GM13976 (cell line): Measurements from ENCODE around the gene ADSS2.

Experiments
- DNase-seq: peaks from one replicate; pipeline ENCODE4 v3.0.0; 2012; ENCODE audit warnings: low spot score
- in situ Hi-C: fragments of 300-500 bp; cut with MboI; formaldehyde crosslinking; loops from one replicate; pipeline ENCODE4 v1.12.0; 2022; ENCODE audit warnings: low sequenced_read_pairs, mixed read lengths, inconsistent platforms; ENCODE audit not compliant: unreplicated experiment
- TF ChIP-seq, protein P1 (sequence below): IDR thresholded peaks from 2 replicates; pipeline ENCODE4 v1.5.1; 2012; ENCODE audit warnings: borderline replicate concordance, mild to moderate bottlenecking; ENCODE audit not compliant: insufficient read depth; ENCODE audit errors: extremely low read depth, missing control alignments, control extremely low read depth

Gene ADSS2

DNA sequence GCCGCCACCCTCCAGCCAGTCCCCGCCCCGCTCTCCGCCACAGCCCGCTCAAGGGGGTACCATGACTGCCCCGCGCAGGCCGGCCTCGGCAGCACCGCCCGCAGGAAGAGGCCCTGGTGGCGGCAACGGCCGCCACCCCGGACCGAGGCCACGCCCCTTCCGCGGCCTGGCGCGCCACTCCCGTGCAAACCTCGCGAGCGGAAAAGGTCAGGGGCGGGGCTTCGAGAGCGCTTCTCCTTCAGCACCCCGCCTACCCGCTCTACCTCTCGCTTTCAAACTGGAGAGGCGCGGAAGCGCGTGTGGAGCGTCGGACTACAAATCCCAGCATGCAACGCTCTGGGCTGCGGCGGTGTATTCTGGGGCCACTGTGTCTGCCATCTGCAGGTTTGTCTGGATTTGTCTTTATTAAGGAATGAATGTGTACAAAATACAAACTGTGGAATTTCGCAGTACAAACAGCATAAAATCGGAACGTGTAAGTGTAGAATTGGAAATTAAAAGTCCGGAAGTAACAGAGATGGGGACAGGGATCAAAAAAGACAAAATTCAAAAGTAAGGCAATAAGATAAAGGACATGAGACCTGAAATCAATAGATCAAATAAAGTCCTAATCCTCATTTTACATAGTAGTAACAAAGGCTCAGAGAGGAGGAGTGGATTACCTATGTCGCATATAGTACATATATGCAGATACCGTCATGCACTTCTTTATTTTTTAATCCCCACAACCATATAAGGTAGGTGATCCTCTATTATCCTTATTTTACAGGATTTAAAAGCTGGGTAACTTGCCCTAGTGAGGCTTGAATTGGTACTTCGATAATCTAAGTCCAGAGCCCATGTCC is 464 bp upstream of the ADSS2 start:
- peak; percentile 98 for DNase-seq
- in situ Hi-C loops: no loop called here
- TF ChIP-seq, protein P1, sequence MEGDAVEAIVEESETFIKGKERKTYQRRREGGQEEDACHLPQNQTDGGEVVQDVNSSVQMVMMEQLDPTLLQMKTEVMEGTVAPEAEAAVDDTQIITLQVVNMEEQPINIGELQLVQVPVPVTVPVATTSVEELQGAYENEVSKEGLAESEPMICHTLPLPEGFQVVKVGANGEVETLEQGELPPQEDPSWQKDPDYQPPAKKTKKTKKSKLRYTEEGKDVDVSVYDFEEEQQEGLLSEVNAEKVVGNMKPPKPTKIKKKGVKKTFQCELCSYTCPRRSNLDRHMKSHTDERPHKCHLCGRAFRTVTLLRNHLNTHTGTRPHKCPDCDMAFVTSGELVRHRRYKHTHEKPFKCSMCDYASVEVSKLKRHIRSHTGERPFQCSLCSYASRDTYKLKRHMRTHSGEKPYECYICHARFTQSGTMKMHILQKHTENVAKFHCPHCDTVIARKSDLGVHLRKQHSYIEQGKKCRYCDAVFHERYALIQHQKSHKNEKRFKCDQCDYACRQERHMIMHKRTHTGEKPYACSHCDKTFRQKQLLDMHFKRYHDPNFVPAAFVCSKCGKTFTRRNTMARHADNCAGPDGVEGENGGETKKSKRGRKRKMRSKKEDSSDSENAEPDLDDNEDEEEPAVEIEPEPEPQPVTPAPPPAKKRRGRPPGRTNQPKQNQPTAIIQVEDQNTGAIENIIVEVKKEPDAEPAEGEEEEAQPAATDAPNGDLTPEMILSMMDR: peak; percentile 58

DNA sequence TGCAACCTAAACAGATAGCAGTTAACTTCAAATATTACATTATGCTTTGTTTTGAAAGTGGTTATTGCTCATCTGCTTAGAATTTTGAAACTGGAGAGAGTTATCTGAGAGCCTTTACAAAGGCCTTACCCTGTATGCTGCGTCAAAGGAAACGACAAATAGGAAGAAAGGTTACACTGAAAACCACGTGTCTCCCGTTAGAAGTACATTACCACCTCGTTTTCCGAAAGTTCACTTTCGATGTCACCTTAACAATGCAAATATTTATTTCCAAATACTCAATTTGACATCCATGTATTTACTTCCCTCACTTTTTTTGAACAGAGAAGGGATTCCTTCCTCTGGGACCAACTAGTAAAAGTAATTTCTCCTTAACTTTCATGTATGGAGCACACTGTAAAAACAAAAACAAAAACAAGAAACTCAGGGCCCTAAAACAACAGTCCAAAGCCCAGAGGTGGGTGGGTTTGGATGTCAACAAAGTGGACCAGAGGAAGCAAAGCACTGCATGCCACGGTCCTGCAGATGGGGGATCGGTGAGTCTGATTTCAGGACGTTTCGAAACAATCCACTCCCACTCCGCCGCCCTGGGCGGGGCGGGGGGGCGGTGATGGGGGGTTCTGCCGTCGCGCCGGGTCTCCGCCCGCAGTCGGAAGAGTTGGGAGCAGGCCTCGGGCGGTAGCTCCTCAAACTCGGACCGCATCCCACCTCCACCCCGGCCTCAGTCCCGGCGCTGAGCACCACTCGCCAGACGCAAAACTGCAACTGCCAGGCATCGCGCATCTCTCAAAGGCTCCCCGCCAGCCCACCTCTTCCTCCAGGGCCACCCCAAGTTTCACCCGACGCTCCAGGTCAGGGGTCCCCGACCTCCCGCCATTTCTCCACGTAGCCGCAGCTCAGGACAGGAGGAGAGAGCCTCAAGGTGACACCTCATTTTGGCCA is 841 bp downstream of the ADSS2 start:
- DNase-seq: peak; percentile 48
- in situ Hi-C loops: no loop called here
- TF ChIP-seq, protein P1: no peak

DNA sequence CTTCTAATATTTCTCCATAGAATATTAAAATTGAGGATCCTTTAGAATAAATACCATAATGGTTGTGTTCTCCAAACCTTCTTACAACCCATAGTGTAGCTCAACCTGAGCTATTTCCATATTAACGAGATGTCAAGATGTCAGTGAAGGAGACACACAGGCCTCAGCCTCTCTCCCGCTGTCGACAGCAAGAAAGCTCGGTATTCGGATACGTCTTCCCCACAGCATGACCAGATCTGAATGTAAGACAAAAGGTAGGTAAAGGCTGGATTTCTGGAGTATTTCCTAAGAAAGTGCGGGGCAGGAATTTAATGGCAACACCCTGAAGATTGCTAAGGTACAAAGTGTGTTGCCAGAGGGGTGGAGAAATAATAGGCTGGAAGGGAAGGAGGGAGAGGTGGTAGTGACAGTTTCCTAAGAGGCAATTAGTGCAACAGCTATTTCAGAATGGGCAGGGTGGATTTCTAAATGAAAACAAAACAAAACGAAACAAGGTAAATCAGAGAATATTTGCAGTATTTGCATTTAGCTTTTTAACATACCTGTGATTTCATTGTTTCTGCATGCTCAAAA is 1.7 kb downstream of the ADSS2 start:
- no peak for DNase-seq
- TF ChIP-seq, protein P1: no peak
- in situ Hi-C loops: no loop called here

DNA sequence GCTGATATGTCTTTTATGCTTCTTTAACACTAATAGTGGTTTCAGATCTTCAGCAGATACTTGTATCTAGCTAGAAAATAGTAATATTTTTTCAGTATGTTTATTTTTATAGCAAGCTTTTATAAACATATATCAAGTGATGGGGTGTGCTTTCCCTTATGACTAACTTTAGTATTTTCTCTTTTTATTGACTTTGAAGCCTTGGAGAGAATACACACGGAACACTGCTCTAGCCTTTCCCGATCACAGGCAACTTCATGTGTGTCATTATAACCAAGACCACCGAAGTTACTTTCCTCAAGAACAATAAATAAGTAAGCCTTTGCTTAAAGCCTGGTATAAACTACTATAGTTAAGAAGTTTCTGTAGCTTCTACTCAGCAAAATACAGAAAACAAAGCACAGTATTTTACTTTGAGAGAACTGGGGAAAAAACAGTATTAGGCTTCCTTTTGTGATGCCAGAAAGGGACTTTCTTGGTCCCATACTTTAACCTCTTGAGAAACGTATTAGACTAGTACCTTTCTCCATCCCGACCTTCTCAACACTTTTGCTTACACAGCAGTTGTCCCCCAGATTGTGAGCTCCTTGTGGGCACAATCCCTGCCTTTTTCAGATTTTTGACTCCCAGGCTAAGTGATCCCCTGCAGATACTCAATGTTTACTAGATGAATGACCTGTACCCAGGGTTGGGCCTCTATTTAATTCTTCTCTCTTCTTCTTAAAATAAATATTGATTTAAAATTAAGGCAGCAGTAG is 3.3 kb downstream of the ADSS2 start:
- TF ChIP-seq, protein P1: no peak
- in situ Hi-C loops: no loop called here
- DNase-seq: no peak

DNA sequence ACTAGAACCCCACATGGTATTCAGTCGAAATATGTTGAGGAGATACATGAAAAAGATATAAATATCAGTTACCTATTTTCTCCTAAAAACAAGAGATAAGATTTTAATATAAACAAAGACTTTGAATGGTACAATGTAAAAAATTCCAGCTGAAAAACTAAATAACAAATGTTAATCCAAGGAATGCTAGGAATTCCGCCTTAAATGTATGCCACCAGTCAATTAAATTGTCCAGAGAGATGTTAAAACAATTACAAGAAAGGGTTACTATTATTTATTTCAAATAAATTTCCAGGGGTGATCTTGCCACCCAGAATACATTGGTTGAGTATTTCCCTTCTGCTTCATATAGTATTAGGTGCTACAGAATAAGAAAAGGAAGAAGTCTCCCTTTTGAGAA is 4.2 kb downstream of the ADSS2 start:
- in situ Hi-C loops: no loop called here
- DNase-seq: no peak
- TF ChIP-seq, protein P1: no peak

DNA sequence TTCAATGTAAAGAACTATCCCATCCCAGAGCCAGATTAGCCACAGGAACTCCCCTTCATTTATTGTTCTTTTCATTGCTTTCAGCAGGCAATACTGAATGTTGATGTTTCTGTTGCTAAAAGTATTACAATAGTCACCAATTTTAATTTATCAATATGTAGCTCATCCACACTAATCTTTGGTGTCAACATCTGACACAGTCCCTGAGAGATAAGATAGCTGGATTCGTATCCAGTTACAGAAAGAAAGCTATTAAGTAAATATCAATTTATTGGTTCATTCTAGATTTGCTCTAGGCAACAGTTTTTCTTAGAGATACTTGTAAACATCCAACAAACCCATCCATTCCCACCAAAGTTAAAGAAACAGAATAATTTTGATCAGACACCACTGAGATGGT is 4.7 kb downstream of the ADSS2 start:
- TF ChIP-seq, protein P1: no peak

More for the DNA sequence above, 4.7 kb downstream of the ADSS2 start:
- in situ Hi-C loops: no loop called here
- no peak for DNase-seq
